HUDEP-2 (cell line): ENCODE results near the gene NES.

ENCODE experiments used
- DNase-seq, 76 experiments: peaks; one replicate each; lab custom pipeline; 2025; ENCODE audit not compliant: unreplicated experiment in 76 of 76; lab: John Stamatoyannopoulos, UW

Gene NES

GRCh38 chr1:156684227-156684782 is 7.1 kb upstream of the NES start:
- no peak for DNase-seq

GRCh38 chr1:156682166-156682890 is 5.1 kb upstream of the NES start:
- no peak for DNase-seq

GRCh38 chr1:156681196-156681960 is 4.2 kb upstream of the NES start:
- DNase-seq, result no peak

GRCh38 chr1:156680056-156680455 is 2.8 kb upstream of the NES start:
- DNase-seq, result no peak

GRCh38 chr1:156677616-156678596 is 699 bp upstream of the NES start:
- DNase-seq, result peak in 11 of 76 experiments; percentile 10 to 38 (median 23)

GRCh38 chr1:156676114-156676819 is 940 bp downstream of the NES start:
- DNase-seq, result no peak

GRCh38 chr1:156675210-156676113 is 1.7 kb downstream of the NES start:
- no peak for DNase-seq

- DNase-seq, result no peak
Observed at GRCh38 chr1:156673387-156674121, 3.7 kb downstream of the NES start.

- no peak for DNase-seq
Observed at GRCh38 chr1:156671804-156672203, 5.4 kb downstream of the NES start.

GRCh38 chr1:156670791-156671190 is 6.4 kb downstream of the NES start:
- DNase-seq, result no peak

GRCh38 chr1:156670359-156670758 is 6.8 kb downstream of the NES start:
- no peak for DNase-seq

- DNase-seq, result no peak
Observed at GRCh38 chr1:156669794-156670193, 7.4 kb downstream of the NES start.

- no peak for DNase-seq
Observed at GRCh38 chr1:156668801-156669637, 8.2 kb downstream of the NES start.

- DNase-seq, result no peak
Observed at GRCh38 chr1:156667968-156668709, 9.1 kb downstream of the NES start.

- DNase-seq, result no peak
Observed at GRCh38 chr1:156667610-156667967, 9.6 kb downstream of the NES start.

GRCh38 chr1:156666862-156667609 is 10.2 kb downstream of the NES start:
- no peak for DNase-seq
